ENCODE measurements around the gene TRAPPC6A.

The TRAPPC6A gene

DNA sequence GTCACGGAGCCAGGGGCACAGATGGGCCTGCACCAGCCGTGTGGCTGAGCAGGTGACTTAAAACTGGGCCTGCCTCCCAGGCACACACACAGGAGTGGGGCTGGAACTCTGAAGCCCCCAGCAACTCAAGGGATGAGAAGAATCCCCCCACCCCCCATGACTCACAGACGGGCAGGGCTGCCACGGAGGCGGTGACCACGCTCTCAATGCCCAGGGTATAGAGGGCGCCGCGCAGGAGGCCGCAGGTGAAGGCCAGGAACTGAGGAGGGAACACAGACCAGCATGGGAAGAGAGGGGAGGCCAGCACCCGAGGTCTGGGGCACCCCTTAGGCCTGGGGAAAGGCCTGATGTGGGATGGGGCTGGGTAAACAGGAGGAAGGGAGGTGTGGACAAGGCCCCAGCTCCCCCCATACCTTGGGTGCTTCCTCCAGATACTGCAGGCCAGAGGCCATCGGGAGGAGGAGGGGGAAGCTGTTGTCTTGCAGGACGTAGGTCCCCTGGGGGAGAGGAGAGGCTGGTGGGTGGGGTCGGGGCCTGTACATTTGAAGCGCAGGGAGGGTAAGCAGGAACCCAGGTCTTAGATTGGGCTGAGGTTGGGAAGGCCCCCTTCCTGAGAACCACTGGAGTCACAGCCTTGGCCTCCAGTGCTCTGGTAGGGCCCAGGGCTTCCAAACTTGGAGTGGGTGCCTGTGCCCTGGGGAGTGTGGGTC lies 14.1 kb downstream of the TRAPPC6A start:
- no peak for DNase-seq (ENCODE audit: low read depth in 2 of 3, low spot score in 2 of 3)

DNA sequence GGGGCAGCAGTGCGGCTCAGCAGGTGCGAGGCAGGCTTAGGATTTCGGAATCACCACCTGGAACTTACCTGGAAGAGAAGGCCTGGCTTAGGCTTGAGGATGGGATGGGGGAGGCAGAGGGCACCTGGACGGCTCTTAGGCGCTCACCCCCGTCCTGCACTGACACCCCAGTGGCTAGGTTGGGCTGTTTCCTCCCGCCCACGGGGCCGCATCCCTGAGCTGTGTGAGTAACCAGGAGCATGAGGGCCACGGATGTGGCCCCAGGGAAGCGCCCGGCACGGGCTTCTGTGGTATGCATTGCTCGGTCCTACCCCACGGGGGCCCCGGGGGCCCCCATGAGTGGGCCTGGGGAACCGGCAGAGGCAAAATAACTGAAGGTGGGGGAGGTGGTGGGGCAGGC lies 14.9 kb downstream of the TRAPPC6A start:
- no peak for DNase-seq (ENCODE audit: low read depth in 2 of 3, low spot score in 2 of 3)

DNA sequence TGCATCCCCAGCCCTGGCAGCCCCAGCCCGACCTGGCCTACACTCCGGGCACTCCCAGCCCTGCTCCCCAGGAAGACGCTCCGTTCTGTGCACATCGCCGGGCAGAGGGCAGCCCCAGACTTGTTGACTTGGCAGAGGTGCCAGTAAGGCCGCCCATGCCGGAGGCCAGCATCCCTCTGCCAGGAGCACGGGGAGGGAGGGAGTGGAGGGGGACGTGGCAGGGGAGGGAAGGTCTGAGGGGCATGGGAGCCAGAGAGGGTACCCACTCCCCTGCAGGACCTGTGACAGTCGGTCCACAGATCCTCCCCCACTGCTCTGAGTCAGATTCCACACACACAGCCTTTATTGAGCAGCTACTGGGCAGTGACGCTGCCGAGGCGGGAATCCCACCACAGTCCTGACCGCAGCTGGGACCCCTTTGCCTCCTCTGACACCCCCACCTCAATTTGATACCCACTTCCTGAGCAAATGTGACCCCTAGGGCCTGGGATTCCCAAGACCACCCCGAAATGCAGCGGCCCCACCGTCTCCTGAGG lies 15.4 kb downstream of the TRAPPC6A start:
- no peak for DNase-seq (ENCODE audit: low read depth in 2 of 3, low spot score in 2 of 3)

DNA sequence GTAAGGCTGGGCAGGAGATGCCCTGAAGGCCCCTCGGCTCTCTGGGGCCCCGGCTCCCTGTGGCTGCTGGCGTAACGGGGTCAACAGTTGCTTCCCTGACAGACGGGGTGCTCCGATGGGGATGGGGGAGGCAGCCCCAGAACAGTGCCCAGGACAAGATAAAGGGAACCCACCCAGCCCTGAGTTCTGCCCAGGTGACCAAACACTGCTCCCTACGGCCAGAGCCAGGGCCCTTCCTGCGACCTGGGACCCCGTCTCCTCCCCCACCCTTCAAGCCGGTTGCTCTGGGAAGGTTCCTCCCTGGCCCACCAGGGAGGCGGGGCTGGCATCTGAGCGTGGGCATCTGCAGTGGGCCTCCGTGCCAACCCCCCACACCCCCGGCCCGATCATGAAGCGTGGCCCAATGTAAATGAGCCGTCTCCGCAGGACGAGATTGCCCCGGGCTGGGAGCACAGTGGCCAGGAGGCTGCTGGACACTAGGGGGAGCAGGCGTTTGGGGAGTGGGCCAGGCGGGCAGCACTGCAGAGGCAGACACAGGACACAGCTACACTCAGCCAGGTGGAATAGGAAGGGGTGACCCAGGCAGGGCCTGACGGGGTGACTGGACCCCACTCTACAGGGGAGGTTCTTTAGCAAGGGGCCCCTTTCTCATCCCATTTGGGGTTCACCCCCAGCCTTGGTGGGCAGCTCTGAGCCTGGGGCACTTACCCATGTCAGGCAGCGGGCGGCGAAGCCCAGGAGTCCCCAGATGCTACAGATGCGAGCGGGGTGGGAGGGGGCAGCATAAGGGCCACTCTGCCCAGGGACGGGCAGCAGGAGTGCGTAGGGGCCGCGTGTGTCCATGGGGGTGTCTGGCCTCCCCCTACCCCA lies 16.1 kb downstream of the TRAPPC6A start:
- DNase-seq (ENCODE audit: low read depth in 2 of 3, low spot score in 2 of 3) = no peak

DNA sequence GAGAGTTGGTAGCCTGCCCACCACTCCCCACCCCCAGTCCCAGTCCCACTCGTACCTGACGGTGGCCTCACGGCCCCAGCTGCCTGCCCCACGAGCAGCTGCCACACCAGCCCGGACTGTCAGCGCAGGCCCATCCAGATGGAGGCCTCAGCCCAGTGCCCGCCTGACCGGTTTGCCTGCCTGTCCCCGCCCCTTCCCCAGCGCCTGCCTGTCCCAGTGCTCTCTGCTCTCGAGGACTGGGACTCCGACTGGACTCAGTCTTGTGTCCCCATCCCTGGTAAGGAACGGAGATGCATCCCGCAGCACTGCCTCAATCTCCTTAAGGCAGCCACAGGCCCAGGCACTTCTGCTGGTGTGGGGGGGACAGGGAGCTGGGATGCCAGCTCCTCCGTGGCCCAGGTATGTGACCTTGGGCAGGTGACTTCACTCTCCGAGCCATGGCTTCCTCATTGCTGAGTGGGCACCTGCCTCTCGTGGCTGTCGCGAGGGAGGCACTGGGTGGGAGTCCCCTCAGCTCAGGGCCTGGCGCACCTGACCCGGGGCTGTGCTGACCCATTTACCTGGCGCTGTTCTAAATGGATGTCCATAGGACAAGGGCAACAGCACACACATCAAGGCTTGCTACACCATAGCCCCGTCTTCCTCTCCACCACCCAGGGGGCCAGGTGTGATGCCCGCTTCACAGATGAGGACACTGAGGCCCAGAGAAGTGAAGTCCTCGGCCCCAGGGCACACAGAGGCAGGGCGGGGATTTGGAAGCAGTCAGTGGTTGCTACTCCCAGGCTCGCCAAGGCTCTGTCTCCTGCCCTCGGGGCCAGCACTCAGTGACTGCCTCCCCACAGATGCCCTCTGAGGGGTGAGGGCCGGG lies 16.9 kb downstream of the TRAPPC6A start, which contains the start of gene NKPD1:
Gene NKPD1 (minus strand): TSS at position 113 of the 868 bp plus-strand sequence. CDS start 832 bp downstream, outside the sequence.
- no peak for DNase-seq (ENCODE audit: low read depth in 2 of 3, low spot score in 2 of 3)

DNA sequence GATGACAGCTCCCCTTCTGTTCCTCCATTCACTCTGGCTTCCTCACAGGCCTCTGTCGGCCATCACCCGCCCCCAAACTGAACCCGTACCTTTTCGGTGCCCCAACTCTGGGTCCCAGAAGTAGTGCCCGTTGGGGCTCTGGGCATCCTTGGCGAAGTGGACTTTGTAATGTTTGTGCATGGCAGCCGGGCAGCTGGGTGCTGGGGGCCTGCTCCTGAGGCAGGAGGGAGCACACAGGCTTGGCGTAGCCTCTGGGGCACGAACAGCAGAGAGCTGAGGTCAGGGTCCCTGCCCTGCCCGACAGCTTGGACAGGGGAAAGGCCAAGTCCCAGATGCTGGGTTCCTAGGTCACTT lies 18.1 kb downstream of the TRAPPC6A start:
- no peak for DNase-seq (ENCODE audit: low read depth in 2 of 3, low spot score in 2 of 3)

DNA sequence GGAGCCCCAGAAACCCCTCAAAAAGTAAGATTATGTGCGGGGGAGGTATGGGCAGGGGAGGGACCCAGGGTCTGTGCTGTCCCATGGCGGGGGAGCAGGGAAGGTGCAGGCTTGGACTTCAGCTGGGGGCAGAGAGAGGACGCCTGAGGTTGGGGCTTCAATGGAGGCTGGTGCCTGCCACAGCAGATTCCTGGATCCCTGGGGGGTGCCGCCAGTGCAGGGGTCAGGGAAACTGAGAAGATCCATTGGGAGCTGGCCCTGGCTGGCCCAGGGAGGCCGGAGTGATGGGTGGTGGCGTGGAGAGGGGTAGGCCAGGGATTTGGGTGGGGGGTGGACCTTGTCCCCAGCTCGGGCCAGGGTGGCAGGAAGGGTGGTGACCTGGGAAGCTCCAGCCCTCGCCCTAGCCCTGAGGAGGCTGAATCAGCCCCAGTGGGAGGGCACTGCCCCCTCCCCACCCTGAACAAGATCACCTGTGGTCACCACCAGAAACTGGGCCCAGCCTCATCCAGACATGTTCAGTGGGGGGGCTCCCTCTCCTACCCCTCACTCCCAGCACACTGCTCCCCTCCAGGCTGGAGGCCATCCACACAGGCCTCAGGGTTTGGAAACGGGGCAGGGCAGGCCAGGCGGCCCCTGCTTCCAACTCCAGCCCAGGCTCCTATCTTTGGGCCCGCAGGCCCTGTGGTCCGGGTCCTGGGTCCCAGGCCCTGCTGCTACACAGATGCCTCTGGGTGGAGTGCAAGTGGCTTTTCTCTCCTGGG lies 18.6 kb downstream of the TRAPPC6A start:
- DNase-seq (ENCODE audit: low read depth in 2 of 3, low spot score in 2 of 3) = no peak

DNA sequence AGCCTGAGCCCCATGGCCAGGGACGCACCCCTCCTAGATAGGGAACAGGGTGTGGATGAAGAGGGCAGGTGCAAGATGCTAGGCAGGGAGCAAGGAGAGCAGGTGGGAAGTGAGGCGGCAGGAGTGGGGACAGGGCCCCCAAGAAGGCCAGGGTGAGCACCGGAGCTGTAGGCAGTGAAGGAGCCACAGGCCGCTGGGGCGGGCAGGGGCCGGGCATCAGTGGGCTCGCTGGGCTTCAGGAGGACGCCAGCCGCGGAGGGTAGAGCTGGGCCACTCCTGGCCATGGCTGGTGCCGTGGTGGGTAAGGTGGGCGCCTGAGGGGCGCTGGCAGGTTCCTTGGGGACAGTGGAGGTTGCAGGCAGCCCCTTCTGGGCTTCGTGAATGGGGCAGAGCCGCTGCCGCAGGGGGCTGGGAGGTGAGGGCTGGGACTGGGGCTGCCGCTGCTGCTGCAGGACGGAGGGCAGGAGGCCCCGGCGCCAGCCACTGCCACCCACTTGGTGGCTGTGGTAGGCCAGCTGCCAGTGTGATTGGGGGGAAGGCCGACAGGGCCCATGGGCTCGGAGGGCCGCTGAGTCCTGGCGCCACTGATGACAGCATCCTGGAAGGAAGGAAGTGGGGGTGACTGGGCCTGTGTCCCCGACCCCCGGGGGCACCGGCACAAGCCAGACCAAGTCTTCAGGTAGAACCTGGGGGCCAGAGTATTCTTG lies 19.4 kb downstream of the TRAPPC6A start:
- no peak for DNase-seq (ENCODE audit: low read depth in 2 of 3, low spot score in 2 of 3)

DNA sequence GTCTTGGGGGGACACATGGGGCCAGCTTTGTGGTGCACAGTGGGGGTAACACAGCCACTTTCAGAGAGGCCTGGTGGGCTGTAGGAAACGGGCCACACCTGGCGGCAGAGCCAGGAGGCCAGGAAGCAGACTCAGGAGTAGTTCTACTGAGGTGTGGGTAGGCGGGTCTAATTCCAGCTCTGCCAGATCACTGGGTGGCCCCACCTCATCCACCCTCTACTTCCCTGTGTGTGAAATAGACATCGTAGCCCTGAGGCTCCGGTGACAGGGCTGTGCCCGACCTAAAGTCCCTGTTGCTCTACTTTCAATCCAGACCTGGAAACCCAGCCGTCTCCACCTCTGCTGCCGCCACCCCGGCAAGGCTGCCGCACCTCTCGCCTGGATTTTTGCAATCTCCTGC lies 21.3 kb downstream of the TRAPPC6A start:
- DNase-seq (ENCODE audit: low read depth in 2 of 3, low spot score in 2 of 3) = no peak

DNA sequence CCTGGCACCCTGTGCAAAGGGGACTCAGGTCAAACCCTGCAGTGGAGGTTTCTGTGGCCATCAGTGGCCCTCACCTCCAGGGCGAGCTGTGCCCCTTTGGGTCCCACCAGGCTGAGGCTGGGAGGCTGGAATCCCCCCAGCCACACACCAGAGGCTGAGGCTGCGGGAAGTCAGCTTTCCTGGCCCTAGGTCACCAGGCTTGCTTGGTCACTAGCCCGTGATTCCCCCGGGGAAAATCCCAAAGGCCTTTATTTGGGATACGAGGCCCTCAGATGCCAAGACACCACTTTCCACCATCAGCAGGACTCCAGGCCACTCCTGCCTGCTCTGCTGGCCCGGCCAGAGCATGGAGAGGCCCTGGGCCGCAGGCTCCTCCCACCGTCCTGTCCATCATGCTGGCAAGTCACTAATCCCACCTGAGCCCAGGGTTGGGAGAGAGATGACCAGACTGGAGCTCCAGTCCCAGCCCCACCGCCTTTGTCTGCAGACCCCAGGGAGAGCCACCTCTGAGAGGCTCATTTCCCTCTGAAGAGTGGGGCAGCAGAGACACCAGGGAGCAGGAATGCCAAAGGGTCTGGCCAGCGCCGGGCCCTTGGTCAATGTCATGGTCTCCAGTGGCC lies 21.9 kb downstream of the TRAPPC6A start:
- DNase-seq (ENCODE audit: low read depth in 2 of 3, low spot score in 2 of 3) = no peak

DNA sequence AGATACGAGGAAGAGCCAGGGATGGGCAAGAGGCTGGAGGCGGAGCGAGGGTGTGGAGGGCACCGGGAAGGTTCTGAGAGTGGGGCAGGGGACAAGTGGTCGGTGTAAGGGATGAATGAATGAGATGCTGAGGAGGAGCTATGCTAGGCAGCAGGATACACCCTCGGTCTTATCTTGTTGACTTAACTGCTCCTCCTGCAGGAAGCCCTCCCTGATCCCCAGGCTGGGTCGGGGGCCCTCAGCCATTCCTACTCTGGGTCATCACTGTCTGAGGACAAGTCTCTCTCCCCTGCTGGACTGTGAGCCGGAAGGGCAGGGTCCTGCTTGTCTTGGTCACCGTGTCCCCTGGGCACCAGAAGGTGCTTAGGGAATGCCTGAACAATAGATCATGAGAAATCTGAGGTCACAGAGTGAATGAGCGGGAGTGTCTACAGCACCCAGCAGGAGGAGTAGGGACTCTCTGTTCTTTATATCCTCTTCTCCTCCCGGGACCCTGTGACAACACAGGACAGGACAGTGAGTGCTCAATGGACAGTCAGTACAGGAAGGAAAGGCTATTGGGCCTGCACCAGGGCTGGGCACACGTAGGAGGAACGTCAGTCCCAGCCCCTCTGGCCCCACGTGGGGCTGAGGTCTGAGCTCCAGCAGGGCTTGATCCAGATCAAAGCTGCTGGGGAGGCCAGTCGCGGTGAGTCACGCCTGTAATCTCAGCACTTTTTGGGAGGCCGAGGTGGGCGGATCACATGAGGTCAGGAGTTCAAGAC lies 23.8 kb downstream of the TRAPPC6A start:
- no peak for DNase-seq (ENCODE audit: low read depth in 2 of 3, low spot score in 2 of 3)

DNA sequence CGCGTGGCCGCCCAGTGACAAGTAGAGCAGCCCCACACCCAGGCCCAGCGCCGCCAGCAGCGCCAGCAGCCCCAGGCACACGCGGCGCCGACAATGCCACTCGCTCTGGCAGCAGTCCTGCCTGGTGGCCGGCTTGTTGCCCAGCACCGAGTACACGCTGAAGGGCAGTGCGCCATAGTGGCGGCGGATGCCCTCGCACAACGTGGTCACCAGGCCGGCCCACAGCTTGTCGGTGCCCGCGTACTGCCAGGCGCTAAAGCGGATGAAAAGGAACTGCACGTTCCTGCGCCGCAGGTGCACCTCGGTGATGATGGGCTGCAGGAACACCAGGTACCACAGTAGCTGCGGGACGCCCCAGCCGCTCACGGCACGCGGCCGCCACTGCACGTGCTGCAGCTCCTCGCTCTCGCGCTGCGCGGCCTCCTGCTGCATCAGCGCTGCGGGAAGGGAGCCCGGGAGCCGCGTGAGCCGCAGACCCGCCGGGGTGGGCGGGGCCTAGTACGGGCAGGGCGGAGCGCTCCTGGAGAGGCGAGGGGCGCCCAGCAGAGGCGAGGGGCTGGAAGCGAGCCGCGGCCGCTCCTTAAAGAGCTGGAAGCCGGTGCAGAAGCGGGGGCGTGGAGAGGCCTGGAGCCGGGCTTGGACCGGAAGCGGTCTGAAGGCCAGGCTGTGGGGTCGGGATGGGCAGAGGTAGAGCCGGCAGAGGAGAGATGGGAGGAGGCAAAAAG lies 24.5 kb downstream of the TRAPPC6A start:
- no peak for DNase-seq (ENCODE audit: low read depth in 2 of 3, low spot score in 2 of 3)

DNA sequence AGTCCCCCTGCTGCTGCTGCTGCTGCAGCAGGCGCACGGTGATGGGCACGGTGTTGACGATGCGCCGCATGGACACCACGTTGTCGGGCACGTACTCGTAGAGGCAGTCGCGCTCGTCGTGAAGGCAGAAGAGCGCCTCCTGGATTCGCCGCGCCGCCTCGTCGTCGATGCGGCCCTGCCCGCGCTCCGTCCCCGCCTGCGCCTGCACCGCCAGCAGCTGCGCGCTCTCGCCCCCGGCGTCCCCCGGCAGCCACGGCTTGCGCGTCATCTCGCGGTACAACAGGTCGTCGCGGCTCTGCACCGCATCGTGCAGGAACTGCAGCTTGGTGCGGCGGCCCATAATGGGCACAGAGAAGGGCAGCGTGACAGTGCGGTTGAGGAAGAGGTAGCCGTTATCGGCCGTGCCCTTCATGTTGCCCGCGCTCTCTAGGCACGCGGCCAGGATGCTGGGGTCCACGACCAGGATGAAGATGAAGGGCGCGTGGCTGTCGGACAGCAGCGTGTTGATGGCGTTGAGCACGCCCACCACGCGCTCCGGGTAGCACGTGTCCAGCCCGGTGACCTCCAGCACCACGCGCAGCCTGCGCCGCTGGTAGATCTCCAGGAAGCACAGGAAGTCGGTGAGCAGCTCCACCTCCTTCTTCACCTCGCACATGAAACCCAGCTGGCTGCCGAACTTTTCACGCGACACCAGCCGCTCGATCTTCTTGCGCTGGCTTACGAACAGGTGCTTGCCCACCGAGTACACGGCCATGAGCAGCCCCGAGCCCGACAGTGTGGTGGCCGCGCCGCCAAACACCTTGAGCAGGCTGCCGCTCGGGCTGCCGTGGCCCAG lies 25.3 kb downstream of the TRAPPC6A start:
- DNase-seq (ENCODE audit: low read depth in 2 of 3, low spot score in 2 of 3) = no peak

DNA sequence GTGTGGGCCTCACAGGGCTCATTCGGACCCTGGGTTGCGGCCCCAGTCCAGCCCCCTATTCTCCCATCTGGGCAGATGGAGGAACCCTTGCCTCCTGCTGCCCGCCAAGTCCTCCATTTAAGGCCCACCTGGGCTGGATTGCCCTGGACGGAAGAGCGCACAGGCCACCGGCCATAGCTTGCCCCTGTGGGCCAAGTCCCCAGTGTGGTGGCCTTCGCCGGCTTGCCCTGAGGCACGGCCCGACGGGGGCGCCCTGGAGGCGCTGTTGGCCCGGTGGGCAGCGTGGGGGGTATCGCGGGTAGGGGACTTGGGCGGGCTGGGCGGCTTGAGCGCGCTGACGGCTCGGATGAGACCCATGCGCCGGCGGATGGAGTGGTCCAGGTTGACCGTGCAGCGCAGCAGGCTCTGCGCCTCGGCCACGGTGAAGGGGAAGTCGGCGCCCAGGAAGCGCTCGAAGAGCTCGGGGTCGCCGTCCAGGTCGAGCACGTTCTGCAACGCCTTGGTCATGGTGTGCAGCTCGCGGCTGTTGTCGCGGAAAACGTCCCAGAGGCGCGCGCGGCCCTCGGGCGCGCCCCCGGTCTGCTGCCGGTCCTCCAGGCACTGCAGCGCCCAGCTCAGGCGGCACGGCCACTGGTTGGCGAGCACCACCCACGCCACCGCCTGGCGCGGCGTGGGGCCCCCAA lies 26.1 kb downstream of the TRAPPC6A start:
- DNase-seq (ENCODE audit: low read depth in 2 of 3, low spot score in 2 of 3) = no peak

DNA sequence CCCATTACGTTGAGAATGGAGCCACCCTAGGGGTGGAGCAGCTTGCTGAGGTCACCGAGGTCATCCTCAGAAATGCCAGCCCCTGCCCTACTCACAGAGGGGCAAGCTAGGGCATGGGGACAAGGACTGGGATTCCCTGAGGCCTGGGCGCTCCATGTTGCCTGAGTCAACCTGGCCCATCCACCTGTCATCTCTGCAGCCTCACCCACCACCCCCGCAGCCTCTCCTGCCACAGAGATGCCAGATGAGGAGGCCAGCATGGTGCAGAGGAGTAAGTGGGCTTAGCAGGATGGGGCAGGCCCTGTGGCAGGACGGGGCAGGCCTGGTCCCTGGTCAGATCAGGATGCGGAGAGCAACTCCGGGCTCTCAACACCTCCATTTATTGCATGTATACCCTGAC lies 26.7 kb downstream of the TRAPPC6A start:
- no peak for DNase-seq (ENCODE audit: low read depth in 2 of 3, low spot score in 2 of 3)

DNA sequence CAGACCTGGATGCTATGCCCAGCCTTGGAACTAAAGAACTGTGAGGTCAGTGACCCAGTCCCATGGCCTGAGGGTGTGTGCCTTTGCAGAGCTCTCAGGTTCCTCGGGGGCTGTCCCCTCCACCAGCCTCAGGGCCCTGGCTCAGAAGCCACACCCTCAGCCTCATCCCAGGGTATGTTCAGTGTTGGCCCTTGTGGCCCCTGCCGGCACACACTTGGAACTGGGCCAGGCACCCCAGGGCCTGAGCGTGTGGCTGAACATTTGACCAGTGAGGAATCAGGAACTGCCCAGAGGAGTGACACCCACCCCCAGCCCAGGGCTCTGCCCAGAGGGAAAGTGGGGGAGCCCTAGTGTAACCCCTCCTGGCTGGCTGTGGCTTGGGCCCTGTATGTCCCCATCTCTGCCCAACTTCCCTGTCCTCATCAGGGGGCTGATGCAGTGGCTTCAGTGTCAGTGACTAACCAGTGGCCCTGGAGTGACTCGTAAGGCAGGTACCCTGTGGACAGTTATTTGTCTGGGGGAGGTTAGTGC lies 27.2 kb downstream of the TRAPPC6A start:
- no peak for DNase-seq (ENCODE audit: low read depth in 2 of 3, low spot score in 2 of 3)
